Measurements from ENCODE around the gene NDUFS2. TPM values are rescaled to one million over a fixed set of nuclear protein-coding genes. Genes with fewer than 3 reads are reported as not detected.

Gene NDUFS2
- total and polyA plus RNA-seq, 10 of the 15 experiments (the other 5 are each of a cell fraction or from before 2014, with no cell fraction given): 66.5 to 215 (median 148) TPM

GRCh38 chr1:161218301-161219077 is 16.3 kb downstream of the NDUFS2 start (continued):
- TF ChIP-seq IRF5 (IDR thresholded peaks at IDR 0.05; ENCODE audit: borderline replicate concordance): no peak
- no peak for TF ChIP-seq USF2 (IDR thresholded peaks at IDR 0.05; ENCODE audit: borderline replicate concordance, low read depth, low read length)
- no peak for TF ChIP-seq NR2F1 (conservative IDR thresholded peaks at IDR 0.05)
- TF ChIP-seq LARP7 (IDR thresholded peaks at IDR 0.05): no peak
- TF ChIP-seq HSF1 (IDR thresholded peaks at IDR 0.05; ENCODE audit: low read depth, low read length): no peak
